HG03439 (cell line): Measurements from ENCODE around the gene EHF.

Experiments used
- ATAC-seq: cut with Tn5 transposase; IDR thresholded peaks from one replicate; pipeline ENCODE4 v1.9.1; 2021; ENCODE audit warnings: mild to moderate bottlenecking, moderate library complexity; ENCODE audit not compliant: unreplicated experiment

EHF gene

GRCh38 chr11:34643311-34643710, 22.4 kb downstream of the EHF start:
- ATAC-seq, result no peak

GRCh38 chr11:34643846-34644245, 23.0 kb downstream of the EHF start:
- no peak for ATAC-seq

- no peak for ATAC-seq
These were observed 23.9 kb downstream of the EHF start for GRCh38 chr11:34644669-34645406.

GRCh38 chr11:34646431-34646830, 25.5 kb downstream of the EHF start:
- ATAC-seq, result no peak

- ATAC-seq, result no peak
These were observed 26.2 kb downstream of the EHF start for GRCh38 chr11:34647131-34647530.

GRCh38 chr11:34647532-34647931, 26.6 kb downstream of the EHF start:
- no peak for ATAC-seq

GRCh38 chr11:34648036-34648435, 27.1 kb downstream of the EHF start:
- no peak for ATAC-seq

- no peak for ATAC-seq
These were observed 28.7 kb downstream of the EHF start for GRCh38 chr11:34649597-34649996.

- ATAC-seq, result peak; percentile 95
These were observed 29.6 kb downstream of the EHF start for GRCh38 chr11:34650528-34650927.

- ATAC-seq, result no peak
These were observed 30.7 kb downstream of the EHF start for GRCh38 chr11:34651551-34651950.

- ATAC-seq, result no peak
These were observed 31.5 kb downstream of the EHF start for GRCh38 chr11:34652191-34652973.

- ATAC-seq, result no peak
These were observed 32.1 kb downstream of the EHF start for GRCh38 chr11:34653031-34653430.

- ATAC-seq, result no peak
These were observed 33.1 kb downstream of the EHF start for GRCh38 chr11:34653851-34654482.

GRCh38 chr11:34654483-34655334, 33.8 kb downstream of the EHF start:
- no peak for ATAC-seq

- no peak for ATAC-seq
These were observed 34.6 kb downstream of the EHF start for GRCh38 chr11:34655335-34656008.

- no peak for ATAC-seq
These were observed 35.3 kb downstream of the EHF start for GRCh38 chr11:34656062-34656720.

- no peak for ATAC-seq
These were observed 37.5 kb downstream of the EHF start for GRCh38 chr11:34658071-34659015.

GRCh38 chr11:34659096-34659733, 38.3 kb downstream of the EHF start:
- ATAC-seq, result no peak
